H1 (cell line): Measurements from ENCODE around the gene SGMS1.

Experiments
- ASH2L ChIP-seq: fragments of 200-600, 300-600 bp; sonication (generic); IDR thresholded peaks from one replicate; pipeline ENCODE4 v1.7.1; 2017; ENCODE audit warnings: low read length
- CHD2 ChIP-seq: IDR thresholded peaks from 2 replicates; pipeline ENCODE4 v1.6.1; 2012; ENCODE audit warnings: low read length, improper control_type of control experiment
- POLR2AphosphoS5 ChIP-seq: IDR thresholded peaks from 2 replicates; pipeline ENCODE4 v1.6.1; 2011; ENCODE audit warnings: low read depth, low read length
- TAF7 ChIP-seq: optimal IDR thresholded peaks from 2 replicates; pipeline ENCODE3; 2011; ENCODE audit warnings: low read depth, mild to moderate bottlenecking, inconsistent platforms, low read length, moderate library complexity, borderline replicate concordance
- YY1 ChIP-seq: IDR thresholded peaks from 2 replicates; pipeline ENCODE4 v1.6.1; 2011; ENCODE audit warnings: low read depth, mild to moderate bottlenecking, low read length
- TF ChIP-seq, protein P1 (sequence below), 3 experiments: IDR thresholded peaks; 1 replicate in 2 of 3; 2 replicates in 1 of 3; pipeline versions ENCODE4 v1.5.1 to v1.6.1; 2011; ENCODE audit warnings: low read length in 3 of 3, mild to moderate bottlenecking in 3 of 3, inconsistent platforms in 2 of 3, low read depth in 1 of 3, moderate library complexity in 1 of 3; ENCODE audit not compliant: insufficient read depth in 1 of 3; ENCODE audit errors: control extremely low read depth in 1 of 3

DNA sequence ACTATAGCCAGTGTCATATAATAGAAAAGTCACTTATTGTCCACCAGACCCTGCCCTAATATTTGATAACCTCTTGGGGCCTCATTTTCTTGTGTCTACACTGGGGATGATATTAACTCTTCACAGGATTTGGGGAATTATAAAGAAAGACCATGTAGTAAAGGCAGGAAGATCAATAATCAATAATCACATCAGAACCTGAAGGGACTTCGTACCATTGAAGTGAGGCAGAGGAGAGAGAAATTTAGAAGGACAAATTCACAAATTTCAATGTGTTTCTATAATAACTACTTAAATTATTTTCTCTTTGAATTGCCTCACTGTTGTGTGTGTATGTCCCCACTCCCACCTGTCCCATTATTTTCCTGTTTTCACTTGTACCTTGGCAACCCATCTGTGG lies 10.7 kb upstream of the SGMS1 start:
- TF ChIP-seq TAF7 (no peak), CHD2 (no peak), ASH2L (no peak), YY1 (no peak), POLR2AphosphoS5 (no peak)
- TF ChIP-seq, protein P1, sequence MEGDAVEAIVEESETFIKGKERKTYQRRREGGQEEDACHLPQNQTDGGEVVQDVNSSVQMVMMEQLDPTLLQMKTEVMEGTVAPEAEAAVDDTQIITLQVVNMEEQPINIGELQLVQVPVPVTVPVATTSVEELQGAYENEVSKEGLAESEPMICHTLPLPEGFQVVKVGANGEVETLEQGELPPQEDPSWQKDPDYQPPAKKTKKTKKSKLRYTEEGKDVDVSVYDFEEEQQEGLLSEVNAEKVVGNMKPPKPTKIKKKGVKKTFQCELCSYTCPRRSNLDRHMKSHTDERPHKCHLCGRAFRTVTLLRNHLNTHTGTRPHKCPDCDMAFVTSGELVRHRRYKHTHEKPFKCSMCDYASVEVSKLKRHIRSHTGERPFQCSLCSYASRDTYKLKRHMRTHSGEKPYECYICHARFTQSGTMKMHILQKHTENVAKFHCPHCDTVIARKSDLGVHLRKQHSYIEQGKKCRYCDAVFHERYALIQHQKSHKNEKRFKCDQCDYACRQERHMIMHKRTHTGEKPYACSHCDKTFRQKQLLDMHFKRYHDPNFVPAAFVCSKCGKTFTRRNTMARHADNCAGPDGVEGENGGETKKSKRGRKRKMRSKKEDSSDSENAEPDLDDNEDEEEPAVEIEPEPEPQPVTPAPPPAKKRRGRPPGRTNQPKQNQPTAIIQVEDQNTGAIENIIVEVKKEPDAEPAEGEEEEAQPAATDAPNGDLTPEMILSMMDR (IDR thresholded peaks at IDR 0.05; ENCODE audit: control extremely low read depth in 1 of 3, insufficient read depth in 1 of 3, low read depth in 1 of 3, low read length in 3 of 3), result no peak
